GM12892 (cell line): Measurements from ENCODE around the gene TMEM259.

Experiments used
- POLR2A ChIP-seq: IDR thresholded peaks from 2 replicates; pipeline ENCODE4 v1.6.1; 2011; ENCODE audit warnings: low read depth, low read length, control low read depth
- POLR2AphosphoS5 ChIP-seq: IDR thresholded peaks from 2 replicates; pipeline ENCODE4 v1.6.1; 2011; ENCODE audit warnings: low read depth, low read length, control low read depth

- no peak for TF ChIP-seq POLR2AphosphoS5
- TF ChIP-seq POLR2A = no peak
Measured at GRCh38 chr19:1008268-1009040, 12.5 kb downstream of the TMEM259 start.
